Nephron progenitor cell (in vitro differentiated cells): Measurements from ENCODE around the gene PHYKPL.

Experiments
- DNase-seq: peaks from one replicate; pipeline ENCODE4 v3.0.0; 2021
- H3K27ac Mint-ChIP-seq: 2 replicates; pipeline ENCODE4 v1.8.0; 2021; ENCODE audit warnings: mild to moderate bottlenecking, moderate library complexity, mixed read lengths
- H3K27me3 Mint-ChIP-seq: 2 replicates; pipeline ENCODE4 v1.8.0; 2021; ENCODE audit warnings: mild to moderate bottlenecking, low read depth, mixed read lengths; ENCODE audit not compliant: poor library complexity
- H3K36me3 Mint-ChIP-seq: 2 replicates; pipeline ENCODE4 v1.8.0; 2021; ENCODE audit warnings: low read depth, mixed read lengths
- H3K4me1 Mint-ChIP-seq: 2 replicates; pipeline ENCODE4 v1.8.0; 2021; ENCODE audit warnings: mixed read lengths
- H3K4me3 Mint-ChIP-seq: 2 replicates; pipeline ENCODE4 v1.8.0; 2021; ENCODE audit warnings: mild to moderate bottlenecking, moderate library complexity, mixed read lengths
- H3K9me3 Mint-ChIP-seq: 2 replicates; pipeline ENCODE4 v1.8.0; 2021; ENCODE audit warnings: mild to moderate bottlenecking, moderate library complexity, mixed read lengths
- CTCF ChIP-seq: fragments of 200-600 bp; sonication (generic); IDR thresholded peaks from 2 replicates; pipeline ENCODE4 v1.5.0; 2021; ENCODE audit warnings: antibody characterized with exemption

Gene PHYKPL

GRCh38 chr5:178174456-178174855, 58.1 kb downstream of the PHYKPL start:
- H3K4me3 Mint-ChIP-seq: no peak overlapping the region
- peaks cover 15% of the 10 kb centered on the region for H3K27me3 Mint-ChIP-seq
- no peak for DNase-seq
- H3K4me1 Mint-ChIP-seq: no peaks in the 10 kb centered on the region
- TF ChIP-seq CTCF: no peak
- no peak overlapping the region for H3K27ac Mint-ChIP-seq
- peaks cover 7% of the 10 kb centered on the region for H3K9me3 Mint-ChIP-seq
- H3K36me3 Mint-ChIP-seq: no peaks in the 10 kb centered on the region

- TF ChIP-seq CTCF: no peak
- Mint-ChIP-seq H3K36me3 (no peaks in the 10 kb centered on the region), H3K27ac (no peak overlapping the region), H3K4me3 (no peak overlapping the region), H3K9me3 (no peaks in the 10 kb centered on the region), H3K27me3 (peaks cover 25% of the 10 kb centered on the region), H3K4me1 (no peaks in the 10 kb centered on the region)
- no peak for DNase-seq
Measured at GRCh38 chr5:178170455-178170854, 62.1 kb downstream of the PHYKPL start.

GRCh38 chr5:178165581-178165980, 67.0 kb downstream of the PHYKPL start:
- H3K4me3 Mint-ChIP-seq: no peak overlapping the region
- H3K36me3 Mint-ChIP-seq: no peaks in the 10 kb centered on the region
- no peaks in the 10 kb centered on the region for H3K9me3 Mint-ChIP-seq
- no peak for DNase-seq
- no peak overlapping the region for H3K27ac Mint-ChIP-seq
- H3K4me1 Mint-ChIP-seq: peaks cover 6% of the 10 kb centered on the region
- TF ChIP-seq CTCF: no peak
- peaks cover 54% of the 10 kb centered on the region for H3K27me3 Mint-ChIP-seq

GRCh38 chr5:178163772-178164735, 68.5 kb downstream of the PHYKPL start:
- Mint-ChIP-seq H3K27me3 (peaks cover 40% of the 10 kb centered on the region), H3K27ac (no peak overlapping the region), H3K4me3 (peak overlapping the region; percentile 52), H3K4me1 (peaks cover 6% of the 10 kb centered on the region), H3K9me3 (no peaks in the 10 kb centered on the region), H3K36me3 (no peaks in the 10 kb centered on the region)
- peak; percentile 98 for TF ChIP-seq CTCF
- DNase-seq: peak; percentile 96

- peaks cover 34% of the 10 kb centered on the region for H3K27me3 Mint-ChIP-seq
- H3K4me1 Mint-ChIP-seq: peaks cover 6% of the 10 kb centered on the region
- no peaks in the 10 kb centered on the region for H3K9me3 Mint-ChIP-seq
- TF ChIP-seq CTCF: no peak
- no peak for DNase-seq
- no peak overlapping the region for H3K4me3 Mint-ChIP-seq
- H3K36me3 Mint-ChIP-seq: no peaks in the 10 kb centered on the region
- H3K27ac Mint-ChIP-seq: no peak overlapping the region
Measured at GRCh38 chr5:178162481-178162880, 70.1 kb downstream of the PHYKPL start.

- Mint-ChIP-seq H3K4me3 (no peak overlapping the region), H3K9me3 (no peaks in the 10 kb centered on the region), H3K36me3 (no peaks in the 10 kb centered on the region), H3K4me1 (peaks cover 6% of the 10 kb centered on the region), H3K27me3 (peaks cover 34% of the 10 kb centered on the region), H3K27ac (no peak overlapping the region)
- DNase-seq: no peak
- no peak for TF ChIP-seq CTCF
Measured at GRCh38 chr5:178160176-178160575, 72.4 kb downstream of the PHYKPL start.
